Nephron progenitor cell (in vitro differentiated cells): ENCODE results near the gene B3GALT6.

Experiments
- DNase-seq: peaks from one replicate; pipeline ENCODE4 v3.0.0; 2021
- H3K27ac Mint-ChIP-seq: 2 replicates; pipeline ENCODE4 v1.8.0; 2021; ENCODE audit warnings: mild to moderate bottlenecking, moderate library complexity, mixed read lengths
- H3K27me3 Mint-ChIP-seq: 2 replicates; pipeline ENCODE4 v1.8.0; 2021; ENCODE audit warnings: mild to moderate bottlenecking, low read depth, mixed read lengths; ENCODE audit not compliant: poor library complexity
- H3K36me3 Mint-ChIP-seq: 2 replicates; pipeline ENCODE4 v1.8.0; 2021; ENCODE audit warnings: low read depth, mixed read lengths
- H3K4me1 Mint-ChIP-seq: 2 replicates; pipeline ENCODE4 v1.8.0; 2021; ENCODE audit warnings: mixed read lengths
- H3K4me3 Mint-ChIP-seq: 2 replicates; pipeline ENCODE4 v1.8.0; 2021; ENCODE audit warnings: mild to moderate bottlenecking, moderate library complexity, mixed read lengths
- H3K9me3 Mint-ChIP-seq: 2 replicates; pipeline ENCODE4 v1.8.0; 2021; ENCODE audit warnings: mild to moderate bottlenecking, moderate library complexity, mixed read lengths
- TF ChIP-seq, protein P1 (sequence below): fragments of 200-600 bp; sonication (generic); IDR thresholded peaks from 2 replicates; pipeline ENCODE4 v1.5.0; 2021; ENCODE audit warnings: antibody characterized with exemption

B3GALT6 gene

DNA sequence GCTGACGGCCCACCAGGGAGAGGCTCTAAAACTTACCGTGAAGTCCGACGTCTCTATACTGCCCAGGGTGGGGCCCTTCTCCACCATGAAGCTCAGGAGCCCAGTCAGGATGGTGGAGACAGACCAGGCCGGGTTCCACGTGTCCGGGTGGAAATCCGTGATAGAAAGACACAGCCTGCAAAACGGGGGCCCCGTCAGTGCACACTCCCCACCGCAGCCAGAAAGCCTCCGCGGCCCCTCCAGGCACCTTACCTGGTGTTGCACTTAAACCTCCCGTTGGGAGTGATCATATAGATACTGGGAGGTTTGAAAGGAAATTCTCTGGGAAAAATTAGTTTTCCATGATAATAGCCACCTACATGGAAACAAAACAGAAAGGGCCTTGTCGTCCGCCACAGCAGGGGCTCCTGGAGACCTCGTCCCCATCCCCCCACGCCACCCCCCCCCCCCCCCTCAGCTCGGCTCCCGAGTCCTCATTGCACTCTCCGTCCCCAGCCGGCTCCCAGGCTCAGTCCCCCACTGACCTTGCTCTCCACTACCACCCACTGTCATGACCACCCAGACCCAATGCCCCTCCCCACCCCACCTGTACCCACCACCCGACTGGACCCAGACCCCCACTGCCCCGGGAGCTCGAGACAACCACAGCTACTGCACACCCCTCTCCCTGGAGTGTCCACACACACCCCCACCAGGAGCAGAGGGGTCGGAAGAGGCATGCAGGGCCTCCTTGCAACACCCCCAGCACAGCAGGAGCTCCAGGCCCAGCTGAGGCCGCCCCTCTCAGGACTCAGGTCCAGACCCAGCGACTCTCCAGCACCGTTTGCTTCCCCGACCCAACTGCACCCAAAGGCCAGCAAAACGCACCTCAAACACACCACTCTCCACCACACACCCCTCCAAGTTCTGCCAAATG is 25.2 kb downstream of the B3GALT6 start:
- TF ChIP-seq, protein P1, sequence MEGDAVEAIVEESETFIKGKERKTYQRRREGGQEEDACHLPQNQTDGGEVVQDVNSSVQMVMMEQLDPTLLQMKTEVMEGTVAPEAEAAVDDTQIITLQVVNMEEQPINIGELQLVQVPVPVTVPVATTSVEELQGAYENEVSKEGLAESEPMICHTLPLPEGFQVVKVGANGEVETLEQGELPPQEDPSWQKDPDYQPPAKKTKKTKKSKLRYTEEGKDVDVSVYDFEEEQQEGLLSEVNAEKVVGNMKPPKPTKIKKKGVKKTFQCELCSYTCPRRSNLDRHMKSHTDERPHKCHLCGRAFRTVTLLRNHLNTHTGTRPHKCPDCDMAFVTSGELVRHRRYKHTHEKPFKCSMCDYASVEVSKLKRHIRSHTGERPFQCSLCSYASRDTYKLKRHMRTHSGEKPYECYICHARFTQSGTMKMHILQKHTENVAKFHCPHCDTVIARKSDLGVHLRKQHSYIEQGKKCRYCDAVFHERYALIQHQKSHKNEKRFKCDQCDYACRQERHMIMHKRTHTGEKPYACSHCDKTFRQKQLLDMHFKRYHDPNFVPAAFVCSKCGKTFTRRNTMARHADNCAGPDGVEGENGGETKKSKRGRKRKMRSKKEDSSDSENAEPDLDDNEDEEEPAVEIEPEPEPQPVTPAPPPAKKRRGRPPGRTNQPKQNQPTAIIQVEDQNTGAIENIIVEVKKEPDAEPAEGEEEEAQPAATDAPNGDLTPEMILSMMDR: no peak
- H3K36me3 Mint-ChIP-seq: peaks cover 65% of the 10 kb centered on the region
- no peak for DNase-seq
- no peaks in the 10 kb centered on the region for H3K27me3 Mint-ChIP-seq
- H3K4me1 Mint-ChIP-seq: peaks cover 22% of the 10 kb centered on the region
- peak overlapping the region; percentile 83 for H3K27ac Mint-ChIP-seq
- no peak overlapping the region for H3K4me3 Mint-ChIP-seq
- no peaks in the 10 kb centered on the region for H3K9me3 Mint-ChIP-seq

DNA sequence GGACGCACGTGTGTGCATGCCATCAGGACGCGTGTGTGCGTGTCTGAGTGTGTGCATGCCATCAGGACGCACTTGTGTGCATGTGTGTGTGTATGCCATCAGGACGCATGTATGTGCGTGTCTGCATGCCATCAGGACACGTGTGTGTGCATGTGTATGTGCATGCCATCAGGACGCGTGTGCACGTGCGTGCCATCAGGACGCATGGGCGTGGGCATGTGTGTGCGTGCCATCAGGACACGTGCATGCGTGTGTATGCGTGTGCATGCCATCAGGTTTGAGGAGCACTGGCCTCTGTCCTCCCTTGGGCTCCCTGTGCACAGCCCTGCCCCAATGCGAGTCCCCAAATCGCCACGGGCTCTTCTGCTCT is 27.1 kb downstream of the B3GALT6 start:
- TF ChIP-seq, protein P1: no peak
- Mint-ChIP-seq H3K9me3 (no peaks in the 10 kb centered on the region), H3K36me3 (peaks cover 60% of the 10 kb centered on the region), H3K4me3 (no peak overlapping the region), H3K27me3 (no peaks in the 10 kb centered on the region), H3K4me1 (peaks cover 13% of the 10 kb centered on the region), H3K27ac (peak overlapping the region; percentile 48)
- DNase-seq: no peak

DNA sequence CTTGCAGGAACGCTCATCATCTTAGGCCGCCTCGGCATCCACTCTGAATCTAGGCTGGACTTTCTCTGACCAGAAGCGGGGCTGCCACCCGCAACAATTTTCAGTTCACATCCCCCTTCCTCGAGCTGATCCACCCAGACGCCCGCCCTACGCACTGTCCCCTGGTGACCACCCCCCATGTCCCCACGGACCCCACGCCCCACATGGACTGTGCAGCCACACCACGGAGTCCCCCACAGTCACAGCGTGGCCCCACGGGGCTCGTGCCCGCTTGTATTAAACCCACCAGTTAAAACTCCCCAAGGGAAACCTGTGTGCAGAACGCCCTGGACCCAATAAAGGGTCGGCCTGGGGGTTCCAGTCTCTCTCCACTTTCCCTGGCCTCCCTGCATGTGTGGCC is 27.5 kb downstream of the B3GALT6 start:
- DNase-seq: no peak
- Mint-ChIP-seq H3K27me3 (no peaks in the 10 kb centered on the region), H3K4me3 (no peak overlapping the region), H3K9me3 (no peaks in the 10 kb centered on the region), H3K27ac (peak overlapping the region; percentile 69), H3K36me3 (peaks cover 65% of the 10 kb centered on the region), H3K4me1 (peaks cover 13% of the 10 kb centered on the region)
- TF ChIP-seq, protein P1: no peak

DNA sequence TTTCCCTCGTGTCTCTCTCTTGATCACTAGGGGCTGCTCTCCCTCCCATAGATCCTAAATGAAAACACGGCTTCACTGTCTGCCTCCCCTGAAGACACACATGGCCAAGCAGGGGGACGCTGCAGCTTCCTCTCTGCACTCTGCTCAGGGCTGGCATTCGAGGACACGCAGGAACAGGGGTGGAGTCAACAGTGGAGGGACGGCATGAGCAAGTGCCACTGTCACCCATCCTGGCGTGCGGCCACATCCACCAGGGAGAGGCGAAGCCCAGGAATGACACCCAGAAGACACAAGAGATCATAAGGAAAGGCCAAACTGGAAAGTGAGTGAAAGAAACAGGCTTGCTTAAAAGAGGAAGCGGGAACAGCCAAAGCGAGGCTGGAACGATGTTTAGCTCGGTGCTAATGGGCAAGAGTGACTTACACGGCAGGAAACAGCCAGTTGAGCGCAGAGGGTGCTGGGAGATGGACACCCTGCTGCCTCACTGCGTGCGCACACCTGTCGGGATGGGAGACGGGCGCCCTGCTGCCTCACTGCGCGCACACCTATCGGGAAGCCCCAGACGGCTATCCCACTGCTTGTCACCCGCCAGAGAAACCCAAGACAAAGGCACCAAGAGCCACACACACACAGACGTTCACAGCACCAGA is 28.0 kb downstream of the B3GALT6 start:
- Mint-ChIP-seq H3K27me3 (no peaks in the 10 kb centered on the region), H3K27ac (peak overlapping the region; percentile 69), H3K36me3 (peaks cover 70% of the 10 kb centered on the region), H3K4me3 (no peak overlapping the region), H3K4me1 (peaks cover 13% of the 10 kb centered on the region), H3K9me3 (no peaks in the 10 kb centered on the region)
- TF ChIP-seq, protein P1: no peak
- no peak for DNase-seq

DNA sequence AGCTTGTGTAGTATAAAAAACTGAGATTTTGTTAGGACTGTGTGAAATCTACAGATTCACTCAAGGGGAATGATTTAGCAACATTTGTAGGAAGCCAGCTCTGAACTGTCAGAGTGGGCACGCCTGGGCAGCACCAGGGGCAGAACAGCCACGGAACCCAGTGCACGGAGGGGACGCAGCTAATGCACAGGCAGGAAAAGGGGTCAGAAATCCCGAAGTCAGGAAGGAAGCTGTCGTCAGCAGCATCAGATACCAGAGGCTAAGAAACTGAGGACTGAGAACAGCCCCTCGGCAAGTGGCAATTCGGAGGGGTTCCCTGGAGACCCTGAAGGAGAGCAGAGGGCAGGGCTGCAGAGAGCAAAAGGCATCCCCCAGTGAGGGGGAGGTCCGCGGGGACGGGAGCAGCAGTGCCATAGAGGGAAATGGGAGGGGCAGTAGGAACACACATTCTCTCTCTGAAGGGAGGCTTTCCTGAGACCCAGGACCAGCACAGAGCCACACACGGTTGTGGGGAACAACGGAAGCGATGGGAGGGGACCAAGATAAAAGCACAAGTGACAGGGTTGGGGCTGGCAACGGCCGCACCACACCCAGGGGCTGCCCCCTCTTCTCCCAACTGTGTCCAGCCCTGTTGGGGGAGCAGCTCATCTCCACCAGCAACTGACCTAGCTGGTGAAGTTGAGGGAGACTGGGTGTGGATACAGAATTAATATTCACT is 29.0 kb downstream of the B3GALT6 start:
- Mint-ChIP-seq H3K36me3 (peaks cover 75% of the 10 kb centered on the region), H3K9me3 (no peaks in the 10 kb centered on the region), H3K4me1 (peaks cover 13% of the 10 kb centered on the region), H3K27ac (peak overlapping the region; percentile 94), H3K27me3 (no peaks in the 10 kb centered on the region), H3K4me3 (no peak overlapping the region)
- DNase-seq: no peak
- TF ChIP-seq, protein P1: no peak
